KOPT-K1 (cell line): Measurements from ENCODE around the gene MYCBPAP.
"Not testable (repeated sequence)": the region's sequence is repeated elsewhere in the genome, so short reads cannot be mapped to it uniquely, and the experiment has no call there.

Experiments used
- H3K27ac ChIP-seq: fragments of 200-600 bp; sonication (generic); 2 replicates; pipeline ENCODE4 v1.5.1; 2016; ENCODE audit warnings: antibody characterized with exemption, mild to moderate bottlenecking, low read depth, low read length; ENCODE audit not compliant: poor library complexity, severe bottlenecking
- H3K36me3 ChIP-seq: fragments of 200-600 bp; sonication (generic); 2 replicates; pipeline ENCODE4 v1.5.1; 2017; ENCODE audit warnings: antibody characterized with exemption, mild to moderate bottlenecking, low read length, moderate library complexity; ENCODE audit not compliant: insufficient read depth
- H3K9me3 ChIP-seq: fragments of 200-600 bp; sonication (generic); 2 replicates; pipeline ENCODE4 v1.5.1; 2017; ENCODE audit warnings: antibody characterized with exemption, low read length, mild to moderate bottlenecking; ENCODE audit not compliant: insufficient read depth, poor library complexity, severe bottlenecking

Gene MYCBPAP

DNA sequence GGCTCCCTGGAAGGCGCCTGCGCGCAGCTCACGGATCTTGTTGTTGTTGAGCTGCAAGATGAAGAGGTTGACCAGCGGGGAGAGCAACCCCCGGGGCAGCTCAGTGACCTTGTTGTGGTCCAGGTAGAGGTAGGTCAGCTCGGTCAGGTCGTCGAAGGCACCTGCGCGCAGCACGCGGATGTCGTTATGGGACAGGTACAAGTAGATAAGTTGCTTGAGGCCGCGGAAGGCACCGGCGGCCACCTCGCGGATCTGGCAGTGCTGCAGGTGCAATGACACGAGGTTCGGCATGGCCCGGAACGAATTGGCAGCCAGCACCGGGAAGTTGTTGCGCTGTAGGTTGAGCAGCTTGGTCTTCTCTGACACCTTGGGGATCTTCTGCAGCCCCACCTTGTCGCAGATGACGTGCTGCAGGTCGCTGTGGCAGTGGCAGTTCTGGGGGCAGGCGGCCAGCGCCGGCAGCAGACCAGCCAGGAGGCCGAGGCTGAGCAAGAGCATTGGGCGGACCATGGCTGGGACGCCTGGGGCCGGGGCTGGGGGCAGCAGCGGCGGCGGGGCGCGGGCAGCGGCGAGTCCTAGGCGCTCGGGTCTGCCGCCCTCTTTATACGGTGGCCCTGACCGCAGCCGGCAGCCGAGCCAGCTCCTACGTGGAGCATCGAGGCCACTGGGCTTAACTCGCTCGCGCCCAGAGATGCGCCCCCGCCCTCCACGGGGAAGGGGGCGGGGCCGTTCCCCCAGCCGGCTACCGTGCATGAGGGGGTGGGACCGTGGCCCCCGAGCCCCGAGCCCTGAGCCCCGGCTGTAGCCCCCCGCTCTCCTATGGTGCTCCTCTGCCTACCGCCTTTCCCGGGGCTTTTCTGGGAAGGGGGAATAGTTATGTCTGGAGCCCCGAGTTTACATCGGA lies 39.7 kb upstream of the MYCBPAP start, which contains the start of gene CHAD:
CHAD (minus strand) TSS at position 577 of the 904 bp plus-strand sequence; CDS start at position 510, 67 bp downstream.
- Histone ChIP-seq H3K36me3 (no peaks in the 10 kb centered on the region; the same call in 1 of the 2 replicates), H3K27ac (no peak within 1 kb of the TSS), H3K9me3 (no peaks in the 10 kb centered on the region)

DNA sequence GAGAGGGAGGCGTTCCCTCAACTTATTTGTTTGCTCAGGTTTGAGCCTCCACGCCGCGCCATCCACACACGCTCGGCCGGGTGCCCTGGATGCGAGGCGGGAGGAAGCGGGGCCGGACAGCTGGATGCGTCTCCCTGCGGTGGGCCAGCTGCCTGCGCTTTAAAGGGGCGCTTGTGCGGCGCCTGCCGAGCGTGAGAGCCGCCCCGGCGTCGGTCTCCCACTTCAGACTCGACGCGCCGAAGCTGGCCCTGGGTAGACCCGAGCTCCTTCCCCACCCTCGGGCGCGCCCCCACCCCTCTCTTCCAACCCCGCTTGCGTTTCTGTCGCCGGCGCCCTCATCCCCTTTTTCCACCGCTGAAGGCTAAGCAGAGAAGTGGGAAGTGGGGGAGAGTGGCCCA lies 39.0 kb upstream of the MYCBPAP start:
- H3K36me3 ChIP-seq: no peaks in the 10 kb centered on the region; the same call in 1 of the 2 replicates
- H3K27ac ChIP-seq: no peak overlapping the region
- no peaks in the 10 kb centered on the region for H3K9me3 ChIP-seq

DNA sequence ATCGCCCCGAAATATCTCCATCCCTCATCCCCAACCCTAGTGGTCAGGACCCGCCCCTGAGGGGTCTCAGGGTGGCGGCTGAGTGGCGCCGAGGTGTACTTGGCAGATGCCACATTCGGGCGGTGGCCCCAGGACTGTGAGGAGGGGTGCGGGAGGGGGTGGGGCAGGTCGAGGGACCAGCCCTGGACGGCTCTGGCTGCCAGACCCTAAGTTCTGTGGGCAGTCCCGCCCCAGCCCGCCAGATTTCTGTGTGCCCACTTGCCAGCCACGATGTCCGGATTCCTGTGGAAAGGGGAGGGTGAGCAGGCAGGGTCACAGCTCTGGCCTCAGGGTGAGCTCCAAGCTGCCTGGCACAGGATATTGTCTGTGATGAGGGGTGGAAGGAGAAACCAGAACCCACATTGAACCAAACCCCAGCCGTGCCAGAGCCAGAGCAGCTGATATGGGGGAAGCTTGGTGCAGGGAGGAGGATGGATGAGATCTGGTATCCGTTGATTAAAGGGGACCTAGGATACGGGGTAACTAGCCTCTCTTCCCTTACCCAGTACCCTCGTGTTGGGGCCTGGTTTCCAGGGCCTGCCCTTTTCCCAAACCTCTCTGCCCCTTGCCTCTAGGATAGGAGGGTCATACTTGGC lies 38.5 kb upstream of the MYCBPAP start:
- no peak overlapping the region for H3K27ac ChIP-seq
- H3K36me3 ChIP-seq: no peaks in the 10 kb centered on the region; the same call in 1 of the 2 replicates
- no peaks in the 10 kb centered on the region for H3K9me3 ChIP-seq

- Histone ChIP-seq H3K9me3 (no peaks in the 10 kb centered on the region), H3K27ac (no peak overlapping the region), H3K36me3 (no peaks in the 10 kb centered on the region; the same call in 1 of the 2 replicates)
Measured at GRCh38 chr17:50470426-50470825, 37.8 kb upstream of the MYCBPAP start.

GRCh38 chr17:50471009-50471905 lies 37.0 kb upstream of the MYCBPAP start:
- Histone ChIP-seq H3K27ac (no peak overlapping the region), H3K9me3 (no peaks in the 10 kb centered on the region), H3K36me3 (no peaks in the 10 kb centered on the region; the same call in 1 of the 2 replicates)

- Histone ChIP-seq H3K27ac (no peak overlapping the region), H3K36me3 (no peaks in the 10 kb centered on the region; the same call in 1 of the 2 replicates), H3K9me3 (no peaks in the 10 kb centered on the region)
Measured at GRCh38 chr17:50472286-50472685, 36.0 kb upstream of the MYCBPAP start.

- not testable (repeated sequence) for H3K9me3 ChIP-seq, H3K36me3 ChIP-seq, H3K27ac ChIP-seq
Measured at GRCh38 chr17:50472761-50473161, 35.5 kb upstream of the MYCBPAP start.

DNA sequence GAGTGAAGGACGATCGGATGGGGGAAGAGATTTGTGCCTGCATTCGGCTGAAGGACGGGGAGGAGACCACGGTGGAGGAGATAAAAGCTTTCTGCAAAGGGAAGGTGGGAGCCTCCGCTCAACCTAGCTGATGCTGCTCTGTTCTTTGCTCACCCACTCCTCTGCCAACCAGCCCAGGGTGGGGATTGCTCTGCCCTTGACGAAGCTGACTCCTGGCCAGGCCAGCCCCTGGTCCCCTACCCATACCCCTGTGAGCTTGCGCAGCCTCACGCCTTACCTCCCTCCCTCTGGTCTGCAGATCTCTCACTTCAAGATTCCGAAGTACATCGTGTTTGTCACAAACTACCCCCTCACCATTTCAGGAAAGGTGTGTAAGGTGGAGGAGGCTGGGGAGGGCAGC lies 34.3 kb upstream of the MYCBPAP start:
- H3K36me3 ChIP-seq: no peaks in the 10 kb centered on the region; the same call in 1 of the 2 replicates
- no peaks in the 10 kb centered on the region for H3K9me3 ChIP-seq

DNA sequence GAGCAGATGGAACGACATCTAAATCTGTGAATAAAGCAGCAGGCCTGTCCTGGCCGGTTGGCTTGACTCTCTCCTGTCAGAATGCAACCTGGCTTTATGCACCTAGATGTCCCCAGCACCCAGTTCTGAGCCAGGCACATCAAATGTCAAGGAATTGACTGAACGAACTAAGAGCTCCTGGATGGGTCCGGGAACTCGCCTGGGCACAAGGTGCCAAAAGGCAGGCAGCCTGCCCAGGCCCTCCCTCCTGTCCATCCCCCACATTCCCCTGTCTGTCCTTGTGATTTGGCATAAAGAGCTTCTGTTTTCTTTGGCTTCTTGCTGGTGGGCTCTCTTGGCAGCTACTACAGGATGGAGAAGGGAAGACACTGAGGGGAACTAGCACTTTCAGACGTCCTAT lies 33.7 kb upstream of the MYCBPAP start:
- Histone ChIP-seq H3K9me3 (no peaks in the 10 kb centered on the region), H3K27ac (no peak overlapping the region), H3K36me3 (no peaks in the 10 kb centered on the region; the same call in 1 of the 2 replicates)

More for the DNA sequence above, 34.3 kb upstream of the MYCBPAP start:
- no peak overlapping the region for H3K27ac ChIP-seq

DNA sequence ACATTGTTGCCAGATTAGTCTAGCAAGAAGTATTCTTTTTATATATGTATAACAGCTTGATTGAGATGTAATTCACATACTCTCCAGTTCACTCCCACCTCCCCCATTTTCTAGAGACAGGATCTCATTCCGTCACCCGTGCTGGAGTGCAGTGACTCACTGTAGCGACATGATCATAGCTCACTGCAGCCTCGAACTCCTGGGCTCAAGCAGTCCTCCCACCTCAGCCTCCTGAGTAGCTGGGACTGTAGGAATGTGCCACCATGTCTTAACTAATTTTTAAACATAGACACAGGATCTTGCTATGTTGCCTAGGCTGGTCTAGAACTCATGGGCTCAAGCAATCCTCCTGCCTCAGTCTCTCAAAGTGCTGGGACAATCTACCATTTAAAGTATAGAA lies 32.9 kb upstream of the MYCBPAP start:
- Histone ChIP-seq H3K27ac (no peak overlapping the region), H3K36me3 (peaks cover 4% of the 10 kb centered on the region), H3K9me3 (no peaks in the 10 kb centered on the region)

DNA sequence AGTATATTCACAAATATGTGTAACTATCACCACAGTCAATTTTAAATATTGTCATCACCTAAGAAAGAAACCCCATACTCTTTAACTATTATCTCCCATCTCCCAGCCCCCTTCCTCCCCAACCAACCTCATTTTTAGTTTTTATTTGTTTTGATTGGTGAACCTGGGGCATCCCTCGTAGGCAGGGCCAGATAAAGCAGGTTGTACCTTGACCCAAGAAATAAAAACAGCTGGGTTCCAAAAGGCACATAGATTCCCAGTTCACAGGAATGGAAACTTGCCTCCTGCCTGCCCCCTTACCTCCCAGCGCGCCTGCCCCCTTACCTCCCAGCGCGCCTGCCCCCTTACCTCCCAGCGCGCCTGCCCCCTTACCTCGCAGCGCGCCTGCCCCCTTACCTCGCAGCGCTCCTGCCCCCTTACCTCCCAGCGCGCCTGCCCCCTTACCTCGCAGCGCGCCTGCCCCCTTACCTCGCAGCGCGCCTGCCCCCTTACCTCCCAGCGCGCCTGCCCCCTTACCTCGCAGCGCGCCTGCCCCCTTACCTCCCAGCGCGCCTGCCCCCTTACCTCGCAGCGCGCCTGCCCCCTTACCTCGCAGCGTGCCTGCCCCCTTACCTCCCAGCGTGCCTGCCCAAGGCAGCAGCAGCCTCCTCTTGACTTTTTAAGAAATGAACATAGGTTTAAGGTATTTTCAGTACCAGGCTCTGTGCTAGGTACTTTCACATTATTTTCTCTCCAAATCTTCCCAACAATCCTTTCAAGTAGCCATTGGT lies 32.3 kb upstream of the MYCBPAP start:
- not testable (repeated sequence) for H3K27ac ChIP-seq, H3K9me3 ChIP-seq, H3K36me3 ChIP-seq

GRCh38 chr17:50476545-50477315 lies 31.5 kb upstream of the MYCBPAP start:
- no peak overlapping the region for H3K27ac ChIP-seq

GRCh38 chr17:50477976-50478375 lies 30.3 kb upstream of the MYCBPAP start:
- no peaks in the 10 kb centered on the region for H3K9me3 ChIP-seq
- H3K27ac ChIP-seq: peak overlapping the region; percentile 70

More at GRCh38 chr17:50476545-50477315, 31.5 kb upstream of the MYCBPAP start:
- peaks cover 6% of the 10 kb centered on the region for H3K36me3 ChIP-seq
- H3K9me3 ChIP-seq: no peaks in the 10 kb centered on the region

More at GRCh38 chr17:50477976-50478375, 30.3 kb upstream of the MYCBPAP start:
- peaks cover 18% of the 10 kb centered on the region for H3K36me3 ChIP-seq
